BE2C (cell line): ENCODE results near the gene OPCML.

ENCODE experiments used
- DNase-seq: peaks from one replicate; pipeline ENCODE4 v3.0.0-alpha.2; 2020
- H3K27me3 ChIP-seq: fragments of 250-450 bp; sonication (Bioruptor Pico); 2 replicates; pipeline ENCODE4 v1.5.1; 2020; ENCODE audit warnings: mild to moderate bottlenecking
- H3K36me3 ChIP-seq: fragments of 250-450 bp; sonication (Bioruptor Pico); 2 replicates; pipeline ENCODE4 v1.5.1; 2020; ENCODE audit warnings: mild to moderate bottlenecking
- H3K4me1 ChIP-seq: fragments of 250-450 bp; sonication (Bioruptor Pico); 2 replicates; pipeline ENCODE4 v1.5.1; 2020
- H3K4me3 ChIP-seq: 2 replicates; pipeline ENCODE4 v1.5.1; 2011; ENCODE audit warnings: low read depth, low read length
- H3K9me3 ChIP-seq: fragments of 250-450 bp; sonication (Bioruptor Pico); 2 replicates; pipeline ENCODE4 v1.5.1; 2020
- CTCF ChIP-seq: IDR thresholded peaks from 2 replicates; pipeline ENCODE4 v1.5.1; 2012; ENCODE audit warnings: mild to moderate bottlenecking, low read depth, low read length

Gene OPCML

GRCh38 chr11:132421555-132421954 is 1110.7 kb downstream of the OPCML start:
- Histone ChIP-seq H3K27me3 (no peaks in the 10 kb centered on the region), H3K36me3 (no peaks in the 10 kb centered on the region), H3K4me3 (no peak overlapping the region), H3K4me1 (no peaks in the 10 kb centered on the region), H3K9me3 (no peaks in the 10 kb centered on the region; the same call in 1 of the 2 replicates)
- no peak for TF ChIP-seq CTCF
- DNase-seq = no peak

GRCh38 chr11:132414451-132414850 is 1117.8 kb downstream of the OPCML start:
- H3K4me1 ChIP-seq = no peaks in the 10 kb centered on the region
- H3K4me3 ChIP-seq = no peak overlapping the region
- no peak for TF ChIP-seq CTCF
- no peaks in the 10 kb centered on the region for H3K9me3 ChIP-seq
- DNase-seq = no peak
- H3K36me3 ChIP-seq = no peaks in the 10 kb centered on the region
- no peaks in the 10 kb centered on the region for H3K27me3 ChIP-seq

GRCh38 chr11:132410383-132410782 is 1121.9 kb downstream of the OPCML start:
- no peak for DNase-seq
- no peaks in the 10 kb centered on the region for H3K4me1 ChIP-seq
- TF ChIP-seq CTCF = no peak
- no peaks in the 10 kb centered on the region for H3K36me3 ChIP-seq
- no peaks in the 10 kb centered on the region for H3K9me3 ChIP-seq
- H3K4me3 ChIP-seq = no peak overlapping the region
- H3K27me3 ChIP-seq = no peaks in the 10 kb centered on the region

- DNase-seq = no peak
- TF ChIP-seq CTCF = no peak
- no peak overlapping the region for H3K4me3 ChIP-seq
Observed at GRCh38 chr11:132409573-132410355, 1122.5 kb downstream of the OPCML start.

GRCh38 chr11:132408877-132409276 is 1123.4 kb downstream of the OPCML start:
- H3K4me1 ChIP-seq = no peaks in the 10 kb centered on the region
- H3K27me3 ChIP-seq = no peaks in the 10 kb centered on the region
- H3K4me3 ChIP-seq = no peak overlapping the region
- no peaks in the 10 kb centered on the region for H3K9me3 ChIP-seq
- no peaks in the 10 kb centered on the region for H3K36me3 ChIP-seq
- no peak for TF ChIP-seq CTCF
- DNase-seq = no peak

More at GRCh38 chr11:132409573-132410355, 1122.5 kb downstream of the OPCML start:
- no peaks in the 10 kb centered on the region for H3K9me3 ChIP-seq
- no peaks in the 10 kb centered on the region for H3K4me1 ChIP-seq
- H3K36me3 ChIP-seq = no peaks in the 10 kb centered on the region
- H3K27me3 ChIP-seq = no peaks in the 10 kb centered on the region

- no peaks in the 10 kb centered on the region for H3K4me1 ChIP-seq
- H3K9me3 ChIP-seq = no peaks in the 10 kb centered on the region
- no peak for DNase-seq
- H3K36me3 ChIP-seq = no peaks in the 10 kb centered on the region
- H3K27me3 ChIP-seq = no peaks in the 10 kb centered on the region
- TF ChIP-seq CTCF = no peak
- no peak overlapping the region for H3K4me3 ChIP-seq
Observed at GRCh38 chr11:132405728-132406127, 1126.6 kb downstream of the OPCML start.
